ENCODE data around the gene TRIM31.

Gene TRIM31

GRCh38 chr6:30066082-30066481 is 46.8 kb downstream of the TRIM31 start:
- TF ChIP-seq GATA3 (IDR thresholded peaks at IDR 0.05; ENCODE audit: low read depth, low read length), result no peak
- no peak for TF ChIP-seq GATA2 (IDR thresholded peaks at IDR 0.05; ENCODE audit: low read depth, low read length)

- TF ChIP-seq GATA2 (IDR thresholded peaks at IDR 0.05; ENCODE audit: low read depth, low read length), result no peak
- no peak for TF ChIP-seq GATA3 (IDR thresholded peaks at IDR 0.05; ENCODE audit: low read depth, low read length)
Observed at GRCh38 chr6:30063315-30063714, 49.6 kb downstream of the TRIM31 start.

DNA sequence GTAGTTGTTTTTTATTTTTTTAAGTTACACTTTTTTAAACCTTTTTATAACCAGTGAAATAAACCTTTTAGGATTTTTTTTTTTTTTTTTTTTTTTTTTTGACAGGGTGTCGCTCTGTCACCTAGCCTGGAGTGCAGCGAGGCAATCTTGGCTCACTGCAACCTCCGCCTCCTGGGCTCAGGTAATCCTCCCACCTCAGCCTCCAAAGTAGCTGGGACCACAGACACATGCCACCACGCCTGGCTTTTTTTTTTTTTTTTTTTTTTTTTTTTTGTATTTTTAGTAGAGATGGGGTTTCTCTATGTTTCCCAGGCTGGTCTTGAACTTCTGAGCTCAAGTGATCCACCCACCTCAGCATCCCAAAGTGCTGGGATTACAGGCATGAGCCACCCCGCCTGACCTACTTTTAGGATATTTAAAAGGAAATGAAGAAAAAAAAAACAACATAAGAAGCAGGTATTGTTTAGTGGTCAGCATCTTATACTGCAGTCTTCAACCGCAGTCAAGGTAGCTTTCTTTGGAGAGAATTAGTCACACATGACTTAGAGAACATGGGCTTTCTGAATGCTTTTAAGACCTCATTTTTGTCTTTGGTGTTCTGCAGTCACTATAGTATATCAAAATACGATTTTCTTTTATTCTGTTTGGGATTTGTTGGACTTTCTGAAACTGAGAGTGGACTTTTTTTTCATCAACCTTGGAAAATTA is 50.3 kb downstream of the TRIM31 start:
- no peak for TF ChIP-seq GATA2 (IDR thresholded peaks at IDR 0.05; ENCODE audit: low read depth, low read length)

GRCh38 chr6:30061858-30062458 is 50.9 kb downstream of the TRIM31 start:
- TF ChIP-seq GATA2 (IDR thresholded peaks at IDR 0.05; ENCODE audit: low read depth, low read length) (no peak), GATA3 (IDR thresholded peaks at IDR 0.05; ENCODE audit: low read depth, low read length) (no peak)

DNA sequence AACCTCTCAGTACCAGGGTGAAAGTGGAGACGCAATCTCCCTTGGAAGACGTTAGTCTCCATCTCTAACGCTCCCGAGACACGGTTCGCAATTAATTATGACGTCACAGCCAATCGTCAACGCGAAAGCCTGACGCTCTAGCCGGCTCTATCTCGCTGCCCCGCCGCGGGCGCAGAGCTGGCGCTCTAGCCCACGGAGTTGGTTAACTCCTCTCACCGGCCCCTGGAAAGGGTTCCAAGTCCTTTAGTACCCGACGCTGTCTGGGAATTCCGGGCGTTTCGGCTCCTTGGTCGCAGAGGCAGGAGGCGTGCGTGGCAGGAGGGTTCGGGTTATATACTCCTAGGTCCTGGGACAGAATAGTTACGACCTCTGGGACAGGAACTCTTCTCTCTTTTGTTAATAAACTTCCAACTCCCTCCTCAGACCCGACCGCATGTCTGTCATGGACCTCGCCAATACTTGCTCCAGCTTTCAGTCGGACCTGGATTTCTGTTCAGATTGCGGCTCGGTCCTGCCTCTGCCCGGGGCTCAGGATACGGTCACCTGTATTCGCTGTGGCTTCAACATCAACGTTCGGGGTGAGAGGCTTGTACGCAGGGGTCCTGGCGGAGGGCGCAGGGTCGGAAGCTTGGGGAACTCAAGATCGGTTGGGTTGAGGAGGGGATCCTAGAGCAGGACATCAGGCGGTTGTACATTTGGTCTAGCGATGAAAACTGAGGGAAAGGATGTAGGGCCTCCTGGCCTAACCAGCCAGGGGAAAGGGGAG is 51.6 kb downstream of the TRIM31 start, which contains the start of gene POLR1H:
Gene POLR1H, plus strand, starts transcription at position 174 of the 766 bp plus-strand sequence. Its CDS starts 260 bp downstream, at position 434.
- TF ChIP-seq GATA3 (IDR thresholded peaks at IDR 0.05; ENCODE audit: low read depth, low read length), result no peak
- no peak for TF ChIP-seq GATA2 (IDR thresholded peaks at IDR 0.05; ENCODE audit: low read depth, low read length)

DNA sequence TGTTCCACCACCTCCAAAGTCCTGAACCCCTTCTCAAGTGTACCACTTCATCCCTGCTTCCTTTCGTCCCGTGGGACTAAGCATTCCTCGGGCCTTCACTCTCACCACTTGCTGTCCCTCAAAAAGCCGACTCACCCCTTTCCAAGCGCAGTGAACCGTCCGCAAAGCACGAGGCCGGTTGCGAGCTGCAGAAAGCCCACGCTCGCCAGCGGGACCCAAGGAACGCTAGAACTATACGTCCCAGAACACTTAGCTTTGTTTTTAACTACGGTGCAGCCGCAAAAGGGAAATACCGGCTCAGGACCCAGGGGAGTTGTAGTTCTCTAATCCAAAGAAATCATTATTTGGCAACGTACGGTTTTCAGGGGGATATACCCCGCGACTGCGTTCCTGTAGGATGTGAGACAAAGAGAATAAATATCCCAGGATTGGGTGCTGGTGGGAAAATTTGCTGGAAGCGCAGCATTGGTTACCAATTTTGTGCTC is 52.2 kb downstream of the TRIM31 start:
- TF ChIP-seq GATA3 (IDR thresholded peaks at IDR 0.05; ENCODE audit: low read depth, low read length) (no peak), GATA2 (IDR thresholded peaks at IDR 0.05; ENCODE audit: low read depth, low read length) (no peak)

DNA sequence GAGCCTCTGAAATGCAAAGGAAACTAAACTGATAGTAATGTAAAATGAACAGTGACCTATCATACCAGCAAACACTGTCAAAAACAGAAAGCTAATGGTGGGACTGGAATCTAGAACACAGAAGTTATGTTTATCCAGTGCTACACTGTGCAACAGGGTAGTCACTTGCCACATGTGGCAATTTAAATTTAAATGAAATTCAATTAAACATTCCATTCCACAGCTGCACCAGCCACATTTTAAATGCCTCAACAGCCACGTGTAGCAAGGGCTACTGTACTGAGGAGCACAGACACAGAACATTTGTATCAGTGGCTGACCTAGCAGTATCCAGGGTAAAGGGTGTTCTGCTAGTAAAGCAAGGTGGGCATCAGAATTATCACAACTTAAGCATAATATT is 57.4 kb downstream of the TRIM31 start:
- no peak for TF ChIP-seq GATA2 (IDR thresholded peaks at IDR 0.05; ENCODE audit: low read depth, low read length)
- TF ChIP-seq GATA3 (IDR thresholded peaks at IDR 0.05; ENCODE audit: low read depth, low read length), result no peak

DNA sequence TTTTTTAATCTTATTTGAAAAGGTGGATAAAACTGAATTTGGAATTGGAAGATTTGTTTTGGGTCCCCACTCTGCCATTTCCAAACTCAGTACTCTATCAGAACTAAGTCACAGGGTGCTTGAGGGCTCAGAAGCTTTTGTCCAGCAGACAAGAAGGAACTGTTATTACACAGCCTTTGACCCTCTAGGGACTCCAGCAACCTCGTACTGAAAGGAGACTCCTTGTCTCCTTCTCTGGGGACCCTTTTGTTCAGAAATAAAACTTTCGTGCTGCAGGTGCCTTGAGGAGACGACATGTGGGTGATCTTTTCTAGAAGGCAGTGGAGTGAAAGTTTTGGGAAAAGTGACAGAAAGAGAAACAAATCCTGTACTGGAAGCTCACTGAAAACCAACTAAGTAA is 59.2 kb downstream of the TRIM31 start:
- TF ChIP-seq GATA2 (IDR thresholded peaks at IDR 0.05; ENCODE audit: low read depth, low read length), result no peak
- TF ChIP-seq GATA3 (IDR thresholded peaks at IDR 0.05; ENCODE audit: low read depth, low read length), result no peak

All from SH-SY5Y (cell line).